Measurements from ENCODE around the gene CACNA1C.

CACNA1C gene

DNA sequence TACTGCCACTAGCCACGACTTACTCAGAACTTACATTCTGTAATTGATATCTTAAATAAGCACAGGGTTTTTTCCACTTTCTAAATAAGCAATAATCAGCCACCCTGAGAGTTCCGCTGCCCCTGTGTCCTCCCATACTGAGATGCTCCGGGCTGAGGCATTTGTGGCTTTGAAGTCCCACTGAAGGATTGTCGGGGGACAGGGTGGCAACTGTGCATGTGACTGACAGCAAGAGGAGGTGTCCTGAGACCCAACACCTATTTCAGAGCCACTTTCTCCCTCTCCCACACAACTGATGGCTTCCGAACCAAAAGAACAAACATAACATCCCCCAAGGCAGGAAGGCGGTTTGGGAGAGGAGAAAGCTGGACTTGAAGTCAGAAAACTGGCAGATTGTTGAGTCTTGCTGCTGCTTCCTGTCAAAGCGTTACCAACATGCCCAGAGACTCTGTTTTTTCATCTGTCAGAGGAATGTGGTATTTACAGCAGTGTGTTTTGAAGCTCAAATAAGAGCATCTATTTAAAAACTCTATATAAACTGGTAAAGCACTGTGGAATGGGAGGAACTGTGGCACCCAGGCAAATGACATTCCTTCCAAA is 584.1 kb downstream of the CACNA1C start:
- 92 to 93% methylated on average over 7 of the region's 7 CpGs for WGBS, 2 experiments

DNA sequence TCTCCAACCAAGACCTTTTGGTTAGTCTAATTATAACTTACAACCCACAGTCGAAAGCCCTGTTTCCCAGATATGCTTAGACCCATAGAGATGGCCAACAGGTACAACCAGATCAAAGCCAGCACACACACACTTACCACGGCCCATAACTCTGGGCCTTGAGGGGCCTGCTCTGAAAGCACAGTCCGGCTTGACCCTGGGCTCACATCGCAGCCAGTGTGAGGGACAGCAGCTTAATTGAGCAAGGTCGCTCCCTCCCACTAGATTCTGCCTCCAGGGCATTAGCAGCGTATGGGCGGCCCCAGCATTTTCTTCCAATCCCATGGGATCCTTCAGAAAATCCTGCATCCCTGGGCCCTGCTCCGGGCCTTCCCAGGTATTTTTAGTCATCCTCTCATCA is 584.6 kb downstream of the CACNA1C start:
- H3K27ac ChIP-seq (ENCODE audit: insufficient read depth, low read depth, low read length, poor library complexity, severe bottlenecking): no peak overlapping the region
- no peak overlapping the region for H3K4me3 ChIP-seq (ENCODE audit: insufficient read depth, low read depth, low read length)
- H3K9me3 ChIP-seq (ENCODE audit: control insufficient read depth, low read length): no peaks in the 10 kb centered on the region
- no peaks in the 10 kb centered on the region for H3K27me3 ChIP-seq (ENCODE audit: control insufficient read depth, insufficient read depth, low read length, poor library complexity, severe bottlenecking)
- H3K36me3 ChIP-seq (ENCODE audit: control insufficient read depth, insufficient read depth, low read length): no peaks in the 10 kb centered on the region
- H3K4me1 ChIP-seq (ENCODE audit: control insufficient read depth, insufficient read depth, low read length): peaks cover 23% of the 10 kb centered on the region
- WGBS, 2 experiments: 89 to 93% methylated on average over 8 of the region's 8 CpGs

More for the DNA sequence above, 584.1 kb downstream of the CACNA1C start:
- H3K9me3 ChIP-seq (ENCODE audit: control insufficient read depth, low read length): no peaks in the 10 kb centered on the region
- no peaks in the 10 kb centered on the region for H3K36me3 ChIP-seq (ENCODE audit: control insufficient read depth, insufficient read depth, low read length)
- no peak overlapping the region for H3K27ac ChIP-seq (ENCODE audit: insufficient read depth, low read depth, low read length, poor library complexity, severe bottlenecking)
- peaks cover 18% of the 10 kb centered on the region for H3K4me1 ChIP-seq (ENCODE audit: control insufficient read depth, insufficient read depth, low read length)
- no peak overlapping the region for H3K4me3 ChIP-seq (ENCODE audit: insufficient read depth, low read depth, low read length)
- H3K27me3 ChIP-seq (ENCODE audit: control insufficient read depth, insufficient read depth, low read length, poor library complexity, severe bottlenecking): no peaks in the 10 kb centered on the region

DNA sequence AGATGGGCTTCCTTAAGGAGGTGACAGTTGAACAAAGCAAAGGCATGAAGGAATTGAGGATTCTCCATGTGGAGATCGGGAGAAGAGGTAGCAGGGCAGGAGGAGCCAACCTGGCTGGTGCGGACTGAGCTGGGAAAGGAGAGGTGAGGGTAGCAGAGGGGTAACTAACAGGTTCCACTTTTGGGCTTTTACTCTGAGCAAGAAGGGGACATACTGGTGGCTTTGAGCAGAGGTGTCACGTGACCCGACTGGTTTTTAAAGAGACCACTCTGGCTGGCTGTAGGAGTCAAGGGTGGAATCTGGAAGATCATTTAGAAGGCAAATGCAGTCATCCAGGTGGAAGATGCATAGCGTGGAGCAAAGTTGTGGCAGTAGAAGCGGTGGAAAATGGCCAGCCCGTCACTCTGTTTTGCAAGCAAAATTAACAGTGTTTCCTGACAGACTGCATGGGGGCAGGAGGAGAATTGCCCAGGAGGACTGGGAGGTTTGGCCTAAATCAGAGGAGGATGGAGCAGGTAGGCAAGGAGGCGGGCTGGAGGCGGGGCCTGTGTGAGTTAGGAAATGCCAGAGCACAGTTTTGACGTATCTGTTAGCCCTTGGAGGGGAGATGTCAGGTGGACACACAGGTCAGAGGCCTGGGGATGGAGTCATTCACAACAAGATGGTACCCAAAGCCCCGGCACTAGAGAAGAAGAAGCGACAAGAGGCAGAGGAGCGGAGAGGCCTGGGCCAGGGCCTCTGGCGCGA is 585.7 kb downstream of the CACNA1C start:
- H3K4me3 ChIP-seq (ENCODE audit: insufficient read depth, low read depth, low read length): no peak overlapping the region

DNA sequence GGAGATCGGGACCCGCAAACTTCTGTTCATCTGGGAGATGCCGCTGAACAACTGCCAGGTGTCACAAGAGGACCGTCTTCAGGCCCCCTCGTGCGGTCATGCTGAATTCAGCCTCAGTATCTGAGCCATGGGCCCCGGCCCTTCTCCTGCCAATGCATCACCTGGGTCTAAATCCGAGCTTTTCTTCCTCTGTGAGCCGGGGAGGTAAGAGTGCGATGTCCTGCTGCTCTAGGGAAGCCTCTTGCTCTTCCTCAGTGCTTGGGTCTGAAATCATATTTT is 586.2 kb downstream of the CACNA1C start:
- Histone ChIP-seq H3K27me3 (ENCODE audit: control insufficient read depth, insufficient read depth, low read length, poor library complexity, severe bottlenecking) (no peaks in the 10 kb centered on the region), H3K4me1 (ENCODE audit: control insufficient read depth, insufficient read depth, low read length) (peaks cover 23% of the 10 kb centered on the region), H3K27ac (ENCODE audit: insufficient read depth, low read depth, low read length, poor library complexity, severe bottlenecking) (no peak overlapping the region), H3K9me3 (ENCODE audit: control insufficient read depth, low read length) (no peaks in the 10 kb centered on the region), H3K4me3 (ENCODE audit: insufficient read depth, low read depth, low read length) (no peak overlapping the region), H3K36me3 (ENCODE audit: control insufficient read depth, insufficient read depth, low read length) (no peaks in the 10 kb centered on the region)
- 93 to 95% methylated on average over 10 of the region's 10 CpGs for whole genome bisulfite sequencing, 2 experiments

More for the DNA sequence above, 585.7 kb downstream of the CACNA1C start:
- peaks cover 23% of the 10 kb centered on the region for H3K4me1 ChIP-seq (ENCODE audit: control insufficient read depth, insufficient read depth, low read length)
- no peaks in the 10 kb centered on the region for H3K36me3 ChIP-seq (ENCODE audit: control insufficient read depth, insufficient read depth, low read length)
- H3K9me3 ChIP-seq (ENCODE audit: control insufficient read depth, low read length): no peaks in the 10 kb centered on the region
- H3K27me3 ChIP-seq (ENCODE audit: control insufficient read depth, insufficient read depth, low read length, poor library complexity, severe bottlenecking): no peaks in the 10 kb centered on the region
- 90% methylated on average over 15 of the region's 15 CpGs for WGBS, 2 experiments
- no peak overlapping the region for H3K27ac ChIP-seq (ENCODE audit: insufficient read depth, low read depth, low read length, poor library complexity, severe bottlenecking)

DNA sequence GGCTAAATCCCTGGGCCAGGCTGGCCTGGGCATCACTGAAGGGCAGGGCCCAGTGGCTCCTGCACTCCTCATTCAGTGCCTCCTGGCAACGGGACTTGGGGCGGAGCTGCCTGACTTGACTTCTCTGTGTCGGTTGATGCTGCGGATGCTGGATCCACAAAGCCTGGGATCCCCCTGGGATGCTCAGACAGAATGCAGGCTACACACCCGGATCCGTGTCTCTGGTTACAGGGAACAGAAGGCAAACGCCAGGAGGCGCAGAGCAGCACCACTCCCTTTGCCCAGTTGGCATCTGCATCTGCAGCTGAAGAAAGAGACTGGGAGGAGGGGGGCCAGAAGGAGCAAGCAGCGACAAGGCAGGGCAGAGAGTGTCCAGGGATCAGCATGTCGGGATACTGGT is 587.5 kb downstream of the CACNA1C start:
- no peak overlapping the region for H3K27ac ChIP-seq (ENCODE audit: insufficient read depth, low read depth, low read length, poor library complexity, severe bottlenecking)
- H3K27me3 ChIP-seq (ENCODE audit: control insufficient read depth, insufficient read depth, low read length, poor library complexity, severe bottlenecking): no peaks in the 10 kb centered on the region
- whole genome bisulfite sequencing, 2 experiments: 83% methylated on average over 10 of the region's 10 CpGs
- no peaks in the 10 kb centered on the region for H3K36me3 ChIP-seq (ENCODE audit: control insufficient read depth, insufficient read depth, low read length)
- H3K4me3 ChIP-seq (ENCODE audit: insufficient read depth, low read depth, low read length): no peak overlapping the region
- no peaks in the 10 kb centered on the region for H3K9me3 ChIP-seq (ENCODE audit: control insufficient read depth, low read length)
- peaks cover 23% of the 10 kb centered on the region for H3K4me1 ChIP-seq (ENCODE audit: control insufficient read depth, insufficient read depth, low read length)

DNA sequence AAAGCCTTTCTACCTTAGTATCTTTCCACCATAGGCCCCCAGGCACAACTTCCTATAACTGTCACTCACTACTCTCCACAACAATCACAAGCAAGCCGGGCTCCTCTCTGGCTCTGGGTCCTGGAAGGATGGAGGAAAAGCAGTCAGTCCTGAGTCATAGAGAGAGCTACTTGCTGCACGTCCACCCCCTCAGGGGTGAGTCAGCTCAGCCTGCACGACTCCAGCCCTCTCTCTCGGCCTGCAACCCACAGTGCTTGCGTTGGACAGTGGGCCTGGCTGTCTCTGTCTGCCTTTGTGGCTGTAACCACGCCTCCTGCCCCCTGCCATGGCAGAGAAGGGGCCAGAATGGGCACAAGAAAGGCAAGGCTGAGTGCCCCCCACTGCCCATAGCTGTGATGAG is 587.9 kb downstream of the CACNA1C start:
- 37 to 38% methylated on average over 6 of the region's 6 CpGs for WGBS, 2 experiments
- no peak overlapping the region for H3K27ac ChIP-seq (ENCODE audit: insufficient read depth, low read depth, low read length, poor library complexity, severe bottlenecking)
- H3K27me3 ChIP-seq (ENCODE audit: control insufficient read depth, insufficient read depth, low read length, poor library complexity, severe bottlenecking): no peaks in the 10 kb centered on the region
- no peaks in the 10 kb centered on the region for H3K36me3 ChIP-seq (ENCODE audit: control insufficient read depth, insufficient read depth, low read length)
- H3K4me1 ChIP-seq (ENCODE audit: control insufficient read depth, insufficient read depth, low read length): peaks cover 23% of the 10 kb centered on the region
- no peak overlapping the region for H3K4me3 ChIP-seq (ENCODE audit: insufficient read depth, low read depth, low read length)
- H3K9me3 ChIP-seq (ENCODE audit: control insufficient read depth, low read length): no peaks in the 10 kb centered on the region

DNA sequence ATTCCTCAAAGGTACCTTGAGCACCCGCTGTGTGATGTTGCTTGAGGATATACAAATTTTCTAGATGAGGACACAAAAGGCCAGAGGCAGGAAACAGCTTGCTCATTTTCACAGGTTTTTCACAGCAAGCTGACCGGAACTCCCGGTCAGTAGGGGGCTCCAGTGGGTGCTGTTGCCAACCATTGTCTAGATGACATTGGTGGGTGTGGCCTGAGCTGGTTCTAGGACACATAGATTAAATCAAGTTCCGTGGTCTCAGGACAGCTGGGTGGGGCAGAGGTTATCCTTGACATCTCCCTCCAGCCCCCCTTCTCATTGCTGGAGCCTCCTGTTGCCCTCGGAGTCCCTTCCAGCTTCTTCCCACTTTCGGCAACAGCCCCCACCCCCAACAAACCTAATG is 588.4 kb downstream of the CACNA1C start:
- Histone ChIP-seq H3K9me3 (ENCODE audit: control insufficient read depth, low read length) (no peaks in the 10 kb centered on the region), H3K27me3 (ENCODE audit: control insufficient read depth, insufficient read depth, low read length, poor library complexity, severe bottlenecking) (no peaks in the 10 kb centered on the region), H3K27ac (ENCODE audit: insufficient read depth, low read depth, low read length, poor library complexity, severe bottlenecking) (no peak overlapping the region), H3K36me3 (ENCODE audit: control insufficient read depth, insufficient read depth, low read length) (no peaks in the 10 kb centered on the region), H3K4me3 (ENCODE audit: insufficient read depth, low read depth, low read length) (no peak overlapping the region), H3K4me1 (ENCODE audit: control insufficient read depth, insufficient read depth, low read length) (peaks cover 23% of the 10 kb centered on the region)
- 71% methylated on average over 6 of the region's 6 CpGs for WGBS, 2 experiments

DNA sequence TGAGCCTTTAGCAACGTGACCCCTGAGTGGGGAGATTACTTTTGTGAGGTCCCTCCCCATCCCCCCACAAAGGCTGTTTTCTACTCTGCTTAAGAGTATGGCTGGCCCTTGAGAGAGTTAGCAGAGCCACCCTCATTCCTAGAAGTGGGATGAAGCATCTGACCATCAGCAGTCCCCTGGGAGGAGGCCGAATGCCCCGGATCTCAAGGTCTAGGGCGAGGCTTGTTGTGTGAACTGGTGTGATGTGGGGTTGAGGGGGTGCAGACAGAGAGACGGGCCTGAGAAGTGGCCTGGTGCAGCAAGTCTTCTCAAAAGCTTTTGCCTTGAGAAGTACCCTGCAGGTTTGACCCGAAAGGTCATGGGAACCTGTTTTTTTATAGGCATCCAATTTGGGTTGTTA is 589.0 kb downstream of the CACNA1C start:
- no peaks in the 10 kb centered on the region for H3K9me3 ChIP-seq (ENCODE audit: control insufficient read depth, low read length)
- no peak overlapping the region for H3K27ac ChIP-seq (ENCODE audit: insufficient read depth, low read depth, low read length, poor library complexity, severe bottlenecking)
- no peak overlapping the region for H3K4me3 ChIP-seq (ENCODE audit: insufficient read depth, low read depth, low read length)
- WGBS, 2 experiments: 93 to 94% methylated on average over 6 of the region's 6 CpGs
- H3K4me1 ChIP-seq (ENCODE audit: control insufficient read depth, insufficient read depth, low read length): peaks cover 23% of the 10 kb centered on the region
- H3K36me3 ChIP-seq (ENCODE audit: control insufficient read depth, insufficient read depth, low read length): no peaks in the 10 kb centered on the region
- no peaks in the 10 kb centered on the region for H3K27me3 ChIP-seq (ENCODE audit: control insufficient read depth, insufficient read depth, low read length, poor library complexity, severe bottlenecking)

DNA sequence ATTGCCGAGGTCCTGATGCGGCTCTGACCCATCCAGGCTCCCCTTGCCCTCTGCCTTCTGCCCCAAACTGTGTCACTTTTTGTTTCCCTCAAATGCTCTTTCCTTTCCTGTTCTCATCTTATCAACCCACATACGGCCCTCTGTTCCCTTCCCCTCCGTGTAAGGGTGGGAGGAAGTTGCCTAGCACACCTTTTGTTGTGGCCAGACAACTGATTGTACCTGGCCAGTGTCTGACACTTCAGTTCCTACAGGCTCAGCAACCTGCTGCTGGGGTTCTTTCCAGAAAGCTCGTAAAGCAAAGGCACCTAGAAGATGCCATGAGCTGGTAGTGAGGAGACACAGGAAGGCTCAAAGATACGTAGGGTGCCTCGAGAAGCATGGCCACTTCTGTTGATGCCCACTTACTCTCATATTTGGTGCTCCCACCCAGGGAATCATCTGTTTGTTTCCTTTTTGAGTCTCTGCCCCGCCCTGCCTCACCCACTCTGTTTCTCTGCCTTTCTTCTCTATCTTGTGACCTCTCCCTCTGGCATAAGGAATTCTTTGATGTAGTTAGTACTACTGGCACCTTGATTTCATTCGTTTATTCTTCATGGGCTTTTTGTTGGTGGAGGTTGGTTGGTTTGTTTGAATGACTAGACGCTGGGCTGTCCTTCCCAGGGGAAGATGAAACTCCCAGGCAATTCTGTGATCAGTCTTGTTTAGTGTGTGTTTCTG is 589.5 kb downstream of the CACNA1C start:
- H3K27me3 ChIP-seq (ENCODE audit: control insufficient read depth, insufficient read depth, low read length, poor library complexity, severe bottlenecking): no peaks in the 10 kb centered on the region
- H3K9me3 ChIP-seq (ENCODE audit: control insufficient read depth, low read length): no peaks in the 10 kb centered on the region
- no peak overlapping the region for H3K27ac ChIP-seq (ENCODE audit: insufficient read depth, low read depth, low read length, poor library complexity, severe bottlenecking)
- no peaks in the 10 kb centered on the region for H3K36me3 ChIP-seq (ENCODE audit: control insufficient read depth, insufficient read depth, low read length)
- H3K4me1 ChIP-seq (ENCODE audit: control insufficient read depth, insufficient read depth, low read length): peaks cover 23% of the 10 kb centered on the region
- 89 to 96% methylated on average over 10 of the region's 10 CpGs for WGBS, 2 experiments
- no peak overlapping the region for H3K4me3 ChIP-seq (ENCODE audit: insufficient read depth, low read depth, low read length)

DNA sequence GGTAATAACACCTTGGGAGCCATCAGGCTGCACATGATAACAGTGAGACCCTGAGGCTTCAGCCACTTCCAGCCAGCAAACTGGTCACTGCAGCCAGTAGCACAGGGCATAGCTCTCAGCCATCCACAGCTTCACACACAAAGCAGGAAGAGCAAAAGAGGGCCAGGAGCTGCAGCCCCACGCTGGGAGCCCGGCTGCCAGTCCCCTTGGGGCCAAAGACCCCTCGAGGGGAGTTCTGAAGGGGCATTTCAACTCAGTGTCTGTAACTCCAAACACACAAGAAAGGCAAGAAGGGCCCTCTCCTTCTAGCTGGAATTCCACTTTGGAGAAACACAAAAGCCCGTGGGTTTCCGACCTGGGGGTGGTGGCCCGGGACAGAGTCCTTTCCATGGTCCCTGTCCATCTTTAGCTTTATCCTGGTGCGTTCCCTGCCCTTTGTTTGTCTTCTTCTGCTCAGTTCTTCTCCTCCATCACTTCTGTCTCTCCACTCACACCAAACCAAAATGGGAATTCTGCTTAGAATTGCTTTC is 590.2 kb downstream of the CACNA1C start:
- Histone ChIP-seq H3K36me3 (ENCODE audit: control insufficient read depth, insufficient read depth, low read length) (no peaks in the 10 kb centered on the region), H3K4me1 (ENCODE audit: control insufficient read depth, insufficient read depth, low read length) (peaks cover 23% of the 10 kb centered on the region), H3K9me3 (ENCODE audit: control insufficient read depth, low read length) (no peaks in the 10 kb centered on the region), H3K27ac (ENCODE audit: insufficient read depth, low read depth, low read length, poor library complexity, severe bottlenecking) (no peak overlapping the region), H3K4me3 (ENCODE audit: insufficient read depth, low read depth, low read length) (no peak overlapping the region), H3K27me3 (ENCODE audit: control insufficient read depth, insufficient read depth, low read length, poor library complexity, severe bottlenecking) (no peaks in the 10 kb centered on the region)
- 85 to 88% methylated on average over 7 of the region's 7 CpGs for WGBS, 2 experiments
